Peyer's patch (tissue), 4 donors: ENCODE measurements around the gene CALY.

Experiments
- POLR2A ChIP-seq, 2 donors: fragments of 450-650 bp; IDR thresholded peaks; one replicate each; pipeline ENCODE4 v1.5.1; 2017; ENCODE audit warnings: antibody characterized with exemption in 2 of 2, mild to moderate bottlenecking in 2 of 2, moderate library complexity in 2 of 2
- TF ChIP-seq, protein P1 (sequence below), 6 experiments: fragments of 450-650 bp in 4 of 6; fragments of 200-600 bp in 2 of 6; sonication (generic) in 1 of 6; IDR thresholded peaks; one replicate each; pipeline ENCODE4 v1.5.1; 2017 to 2019; ENCODE audit warnings: antibody characterized with exemption in 6 of 6, mild to moderate bottlenecking in 3 of 6, moderate library complexity in 1 of 6

- TF ChIP-seq, protein P1, sequence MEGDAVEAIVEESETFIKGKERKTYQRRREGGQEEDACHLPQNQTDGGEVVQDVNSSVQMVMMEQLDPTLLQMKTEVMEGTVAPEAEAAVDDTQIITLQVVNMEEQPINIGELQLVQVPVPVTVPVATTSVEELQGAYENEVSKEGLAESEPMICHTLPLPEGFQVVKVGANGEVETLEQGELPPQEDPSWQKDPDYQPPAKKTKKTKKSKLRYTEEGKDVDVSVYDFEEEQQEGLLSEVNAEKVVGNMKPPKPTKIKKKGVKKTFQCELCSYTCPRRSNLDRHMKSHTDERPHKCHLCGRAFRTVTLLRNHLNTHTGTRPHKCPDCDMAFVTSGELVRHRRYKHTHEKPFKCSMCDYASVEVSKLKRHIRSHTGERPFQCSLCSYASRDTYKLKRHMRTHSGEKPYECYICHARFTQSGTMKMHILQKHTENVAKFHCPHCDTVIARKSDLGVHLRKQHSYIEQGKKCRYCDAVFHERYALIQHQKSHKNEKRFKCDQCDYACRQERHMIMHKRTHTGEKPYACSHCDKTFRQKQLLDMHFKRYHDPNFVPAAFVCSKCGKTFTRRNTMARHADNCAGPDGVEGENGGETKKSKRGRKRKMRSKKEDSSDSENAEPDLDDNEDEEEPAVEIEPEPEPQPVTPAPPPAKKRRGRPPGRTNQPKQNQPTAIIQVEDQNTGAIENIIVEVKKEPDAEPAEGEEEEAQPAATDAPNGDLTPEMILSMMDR (IDR thresholded peaks at IDR 0.05), result no peak
- TF ChIP-seq POLR2A (IDR thresholded peaks at IDR 0.05), result no peak
These were observed at the start of gene CALY for GRCh38 chr10:133336577-133337369.
